ENCODE measurements around the gene RBAK. TPM values are rescaled to one million over a fixed set of nuclear protein-coding genes. Genes with fewer than 3 reads are reported as not detected.

Gene RBAK
- total RNA-seq, 1 donor from 2014 or later, result 8.7 TPM

DNA sequence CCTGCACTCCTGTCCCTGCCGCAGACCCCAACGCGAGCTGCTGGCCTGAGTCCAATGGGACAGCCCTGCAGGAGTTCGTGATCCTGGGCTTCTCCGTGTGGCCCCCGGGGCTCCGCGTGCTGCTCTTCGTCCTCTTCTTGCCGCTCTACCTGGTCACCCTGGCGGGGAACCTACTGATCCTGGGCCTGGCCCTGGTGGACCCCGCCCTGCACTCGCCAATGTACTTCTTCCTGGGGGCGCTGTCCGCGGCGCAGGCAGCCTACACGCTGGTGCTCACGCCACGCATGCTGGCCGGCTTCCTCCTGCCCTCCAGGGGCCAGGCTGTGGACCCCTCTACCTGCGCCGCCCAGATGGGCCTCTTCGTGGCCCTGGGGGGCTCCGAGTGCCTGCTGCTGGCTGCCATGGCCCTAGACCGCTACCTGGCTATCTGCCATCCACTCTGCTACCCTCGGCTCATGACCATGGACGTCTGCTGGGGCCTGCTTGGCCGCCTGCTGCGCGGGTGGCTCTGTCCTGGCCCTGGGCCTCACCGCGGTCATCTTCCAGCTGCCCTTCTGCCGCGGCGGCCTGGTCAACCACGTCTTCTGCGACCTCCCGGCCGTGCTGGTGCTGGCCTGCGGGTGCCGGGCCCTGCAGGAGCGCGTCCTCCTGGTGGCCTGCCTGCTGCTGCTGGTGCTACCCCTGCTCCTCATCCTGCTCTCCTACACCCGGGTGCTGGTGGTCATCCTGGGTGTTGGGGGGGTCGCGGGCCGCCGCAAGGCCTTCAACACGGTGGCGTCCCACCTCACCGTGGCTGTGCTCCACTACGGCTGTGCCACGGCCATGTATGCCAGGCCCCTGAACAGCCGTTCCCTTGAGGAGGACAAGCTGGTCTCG lies 71.7 kb downstream of the RBAK start:
- ATAC-seq (no peak), DNase-seq (no peak)
- intact Hi-C loops (cut with micrococcal nuclease), result no loop called here

Other genes starting within 250 kb of the RBAK start
- gene PAPOLB, start 183.8 kb upstream of the RBAK start, total RNA-seq, result 0.05 TPM
- gene RADIL, start 162.1 kb upstream of the RBAK start, total RNA-seq, result 2.8 TPM
- not detected for gene MMD2, start 86.7 kb upstream of the RBAK start, total RNA-seq
- gene WIPI2, start 144.4 kb downstream of the RBAK start, total RNA-seq, result 50.8 TPM
- 2.3 TPM for gene SLC29A4, start 237.1 kb downstream of the RBAK start, total RNA-seq